HG03108 (cell line): ENCODE measurements around the gene WDR59.
"Not testable (repeated sequence)": the region's sequence is repeated elsewhere in the genome, so short reads cannot be mapped to it uniquely, and the experiment has no call there.

Source experiments
- ATAC-seq: cut with Tn5 transposase; IDR thresholded peaks from one replicate; pipeline ENCODE4 v1.9.1; 2021; ENCODE audit warnings: moderate library complexity; ENCODE audit not compliant: unreplicated experiment

WDR59 gene

GRCh38 chr16:75012380-75013081, 27.6 kb upstream of the WDR59 start:
- peak; percentile 16 for ATAC-seq

DNA sequence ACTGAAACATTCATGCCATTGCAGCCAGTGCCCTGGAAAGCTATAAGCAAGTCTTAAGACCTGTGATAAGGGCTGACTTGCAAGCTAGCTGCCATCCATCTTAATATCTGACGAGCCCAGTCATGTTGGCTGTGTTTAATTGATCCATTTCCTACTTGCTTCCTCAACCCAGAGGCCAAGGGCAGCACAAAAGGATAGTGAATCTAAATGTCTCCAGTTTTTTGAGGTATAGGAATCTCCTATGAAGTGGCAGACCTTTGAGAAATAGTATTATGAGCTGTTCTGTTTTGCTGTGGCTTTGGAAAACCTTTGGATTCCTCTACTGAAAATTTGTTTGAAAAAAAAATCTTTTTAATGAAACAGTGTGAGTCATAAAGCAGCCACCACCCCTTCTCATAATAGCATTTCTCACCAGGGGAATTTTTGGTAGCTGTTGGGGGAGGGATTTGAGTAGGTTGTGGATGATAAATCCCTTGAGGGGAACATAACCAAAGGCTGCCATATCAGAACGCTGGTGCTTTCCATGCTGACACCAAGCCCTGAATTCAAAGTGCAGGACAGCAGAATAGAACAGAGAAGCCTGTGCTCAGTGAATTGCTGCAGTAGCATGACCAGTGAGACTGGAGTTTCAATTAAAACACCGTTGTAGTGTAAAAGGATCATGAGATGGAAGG, 26.8 kb upstream of the WDR59 start:
- ATAC-seq = peak; percentile 71

GRCh38 chr16:75010427-75010826, 25.5 kb upstream of the WDR59 start:
- no peak for ATAC-seq

- no peak for ATAC-seq
Observed at GRCh38 chr16:75007443-75007842, 22.5 kb upstream of the WDR59 start.

DNA sequence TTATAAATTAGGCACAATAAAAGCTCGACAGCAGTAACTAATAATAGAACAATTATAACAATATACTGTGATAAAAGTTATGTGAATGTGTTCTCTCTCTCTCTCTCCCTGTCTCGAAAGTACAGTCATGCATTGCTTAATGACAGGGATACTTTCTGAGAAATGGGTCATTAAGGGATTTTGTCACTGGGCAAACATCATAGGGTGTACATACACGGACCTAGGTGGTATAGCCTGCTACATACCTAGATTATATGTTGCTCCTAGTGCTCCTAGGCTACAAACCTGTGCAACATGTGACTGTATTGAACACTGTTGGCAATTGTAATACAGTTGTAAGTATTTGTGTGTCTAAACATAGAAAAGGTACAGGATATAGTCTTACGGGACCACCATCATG, 20.8 kb upstream of the WDR59 start:
- ATAC-seq = no peak

GRCh38 chr16:75004460-75004859, 19.5 kb upstream of the WDR59 start:
- no peak for ATAC-seq

- no peak for ATAC-seq
Observed at GRCh38 chr16:75003931-75004330, 19.0 kb upstream of the WDR59 start.

DNA sequence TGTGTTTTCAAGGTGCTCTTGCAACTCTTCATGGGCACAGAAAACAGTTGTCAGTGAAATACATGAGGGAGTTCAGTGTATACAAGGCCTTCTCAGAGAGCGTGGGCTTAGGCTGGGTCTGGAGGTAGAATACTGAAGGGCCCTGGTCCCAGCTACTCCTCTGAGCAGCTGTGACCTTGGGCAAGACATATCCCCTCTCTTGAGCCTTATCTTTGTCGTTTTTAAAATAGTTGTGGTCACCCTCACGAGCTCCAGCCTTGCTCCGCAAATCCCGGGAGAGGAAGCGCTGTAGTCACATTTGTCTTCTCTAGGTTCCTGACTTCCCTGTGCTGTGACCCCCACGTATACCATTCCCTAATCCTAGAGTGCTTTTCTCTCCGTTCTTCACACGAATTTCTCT, 17.6 kb upstream of the WDR59 start:
- no peak for ATAC-seq

- no peak for ATAC-seq
Observed at GRCh38 chr16:75000481-75001081, 15.7 kb upstream of the WDR59 start.

- no peak for ATAC-seq
Observed at GRCh38 chr16:74999609-75000480, 14.9 kb upstream of the WDR59 start.

DNA sequence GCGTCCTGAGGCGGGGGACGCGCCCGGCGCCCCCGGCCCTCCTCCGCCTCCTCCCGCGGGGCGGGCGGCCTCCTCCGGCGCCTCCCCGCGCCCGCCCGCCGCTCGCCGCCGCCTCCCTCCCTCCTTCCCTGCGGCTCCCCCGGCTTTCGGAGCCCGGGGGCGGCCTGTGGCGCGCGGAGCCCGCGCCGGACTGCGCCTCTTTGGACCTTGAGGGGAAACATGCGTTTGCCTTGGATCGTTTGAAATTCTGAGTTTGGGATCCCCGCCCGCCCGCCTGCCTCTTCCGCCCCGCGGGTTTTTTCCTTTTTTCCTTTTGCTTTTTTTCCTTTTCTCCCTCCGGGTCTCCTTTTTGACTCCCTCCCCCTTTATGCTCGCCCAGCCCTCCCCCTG, 14.3 kb upstream of the WDR59 start:
- peak; percentile 27 for ATAC-seq

- ATAC-seq = peak; percentile 48
Observed at GRCh38 chr16:74998481-74999218, 13.7 kb upstream of the WDR59 start, which contains the start of gene ZNRF1. TSS of gene ZNRF1 (plus strand) at chr16:74999024. CDS start at chr16:74999672, 648 bp downstream.

DNA sequence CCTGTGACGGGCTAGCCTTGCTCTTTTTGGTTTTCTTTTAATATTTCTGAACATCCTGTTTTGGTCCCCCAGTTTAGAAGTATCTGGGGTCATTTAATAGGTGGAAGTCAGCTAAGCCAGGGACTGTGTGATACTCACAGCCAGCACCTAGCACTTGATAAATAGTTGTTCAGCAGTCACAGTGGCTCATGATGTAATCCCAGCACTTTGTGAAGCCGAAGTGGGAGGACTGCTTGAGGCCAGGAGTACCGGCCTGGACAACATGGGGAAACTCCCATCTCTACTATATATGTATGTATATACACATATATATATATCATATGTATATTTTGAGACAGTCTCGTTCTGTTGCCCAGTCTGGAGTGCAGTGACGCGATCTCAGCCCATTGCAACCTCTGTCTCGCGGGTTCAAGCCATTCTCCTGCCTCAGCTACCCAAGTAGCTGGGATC, 12.1 kb upstream of the WDR59 start:
- ATAC-seq = no peak

DNA sequence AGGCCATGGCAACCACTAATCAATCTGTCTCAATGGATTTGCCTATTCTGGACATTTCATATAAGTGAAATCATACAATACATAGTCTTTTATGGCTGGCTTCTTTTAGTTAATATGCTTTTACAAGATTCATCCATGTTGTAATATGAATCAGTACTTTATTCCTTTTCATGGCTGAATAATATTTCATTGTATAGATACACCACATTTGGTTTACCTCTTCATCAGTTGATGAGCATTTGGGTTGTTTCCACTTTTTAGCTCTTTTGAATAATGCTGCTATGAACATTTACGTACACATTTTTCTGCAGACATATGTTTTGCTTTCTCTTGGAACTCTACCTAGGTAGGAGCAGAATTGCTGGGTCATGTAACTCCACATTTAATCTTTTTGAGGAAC, 11.1 kb upstream of the WDR59 start:
- ATAC-seq = no peak

- ATAC-seq = no peak
Observed at GRCh38 chr16:74991593-74992403, 6.9 kb upstream of the WDR59 start.

DNA sequence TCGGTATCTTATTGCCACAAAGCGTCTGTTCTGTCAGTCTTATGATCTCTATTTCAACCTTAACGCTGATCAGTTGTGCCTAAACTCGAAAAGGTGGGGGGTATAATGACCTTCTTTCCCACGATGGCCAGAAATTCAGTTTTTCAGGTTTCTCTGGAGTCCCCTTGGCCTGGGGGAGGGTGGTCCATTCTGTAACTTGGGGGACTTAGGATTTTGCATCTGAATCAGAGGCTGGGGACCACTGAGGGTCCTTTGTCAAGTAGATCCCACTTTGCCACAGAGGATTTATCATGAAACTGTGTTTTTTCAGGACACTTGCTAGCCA, 6.3 kb upstream of the WDR59 start:
- ATAC-seq = no peak

DNA sequence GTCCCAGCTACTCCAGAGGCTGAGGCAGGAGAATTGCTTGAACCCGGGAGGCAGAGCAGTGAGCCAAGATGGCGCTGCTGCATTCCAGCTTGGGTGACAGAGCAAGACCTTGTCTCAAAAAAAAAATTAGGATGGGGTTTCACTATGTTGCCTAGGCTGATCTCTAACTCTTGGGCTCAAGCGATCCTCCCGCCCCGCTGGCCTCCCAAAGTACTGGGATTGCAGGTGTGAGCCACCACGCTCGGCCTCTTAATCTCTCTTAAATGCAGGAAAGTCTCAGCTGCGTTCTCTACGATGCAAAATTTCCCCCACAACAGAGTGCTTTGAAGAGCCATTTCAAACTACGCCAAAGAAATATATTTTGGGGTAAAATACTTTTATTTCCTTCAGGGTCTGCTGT, 5.9 kb upstream of the WDR59 start:
- no peak for ATAC-seq

- not testable (repeated sequence) for ATAC-seq
Observed at GRCh38 chr16:74989864-74990263, 4.9 kb upstream of the WDR59 start.

GRCh38 chr16:74987027-74987681, 2.2 kb upstream of the WDR59 start:
- no peak for ATAC-seq
